CD4-positive, alpha-beta memory T cell (primary cell): ENCODE data around the gene C19orf44. TPM values are rescaled to one million over a fixed set of nuclear protein-coding genes. Genes with fewer than 3 reads are reported as not detected.
"Not testable (repeated sequence)": the region's sequence is repeated elsewhere in the genome, so short reads cannot be mapped to it uniquely, and the experiment has no call there.

ENCODE experiments used
- CTCF ChIA-PET: fragments of 350-600 bp; sonication (Branson Sonifier 250); formaldehyde crosslinking; loops from one replicate; lab custom pipeline; 2021; ENCODE audit warnings: inconsistent platforms; ENCODE audit not compliant: partially characterized antibody; lab: Charles Lee
- POLR2A ChIA-PET: fragments of 350-600 bp; sonication (Branson Sonifier 250); formaldehyde crosslinking; loops from one replicate; lab custom pipeline; 2021; ENCODE audit not compliant: partially characterized antibody; lab: Charles Lee
- DNase-seq, 5 donors: peaks; one replicate each; pipeline versions ENCODE4 v3.0.0 to v3.0.0-alpha.2; 2020 to 2022; ENCODE audit warnings: mixed read lengths in 1 of 5
- H3K27ac ChIP-seq: one replicate; pipeline ENCODE4 v1.7.0; 2013; ENCODE audit warnings: low read depth, low read length
- H3K27me3 ChIP-seq: 2 replicates; pipeline ENCODE4 v1.7.0; 2013; ENCODE audit warnings: mild to moderate bottlenecking, low read length, moderate library complexity; ENCODE audit not compliant: insufficient read depth
- H3K36me3 ChIP-seq: 2 replicates; pipeline ENCODE4 v1.7.0; 2013; ENCODE audit warnings: mild to moderate bottlenecking, low read length, moderate library complexity; ENCODE audit not compliant: insufficient read depth
- H3K4me1 ChIP-seq: 2 replicates; pipeline ENCODE4 v1.7.0; 2013; ENCODE audit warnings: mild to moderate bottlenecking, low read length, moderate library complexity; ENCODE audit not compliant: insufficient read depth
- H3K4me3 ChIP-seq, 2 donors: one replicate each; pipeline ENCODE4 v1.7.0; 2013; ENCODE audit warnings: low read length in 2 of 2, mild to moderate bottlenecking in 1 of 2
- H3K9me3 ChIP-seq, 2 donors: one replicate each; pipeline ENCODE4 v1.7.0; 2013; ENCODE audit warnings: low read length in 2 of 2, control low read depth in 1 of 2; ENCODE audit not compliant: control insufficient read depth in 1 of 2
- H3K27ac Mint-ChIP-seq, 7 donors: one replicate each; pipeline ENCODE4 v1.8.0; 2020 to 2021; ENCODE audit warnings: mixed read lengths in 7 of 7, mild to moderate bottlenecking in 6 of 7, inconsistent platforms in 3 of 7, moderate library complexity in 3 of 7
- H3K27me3 Mint-ChIP-seq, 2 donors: one replicate each; pipeline ENCODE4 v1.8.0; 2020 to 2021; ENCODE audit warnings: mixed read lengths in 2 of 2
- H3K36me3 Mint-ChIP-seq, 2 donors: one replicate each; pipeline ENCODE4 v1.8.0; 2020 to 2021; ENCODE audit warnings: mixed read lengths in 2 of 2, inconsistent platforms in 1 of 2, mild to moderate bottlenecking in 1 of 2
- H3K4me1 Mint-ChIP-seq, 4 donors: one replicate each; pipeline ENCODE4 v1.8.0; 2020 to 2021; ENCODE audit warnings: mixed read lengths in 4 of 4, mild to moderate bottlenecking in 1 of 4
- H3K4me3 Mint-ChIP-seq, 8 donors: one replicate each; pipeline ENCODE4 v1.8.0; 2020 to 2021; ENCODE audit warnings: mixed read lengths in 8 of 8, mild to moderate bottlenecking in 7 of 8, moderate library complexity in 6 of 8, inconsistent platforms in 3 of 8
- H3K9me3 Mint-ChIP-seq, 8 donors: one replicate each; pipeline ENCODE4 v1.8.0; 2020 to 2021; ENCODE audit warnings: mixed read lengths in 8 of 8, mild to moderate bottlenecking in 5 of 8, inconsistent platforms in 3 of 8, moderate library complexity in 1 of 8
- intact Hi-C: fragments of 100-400 bp; cut with micrococcal nuclease; formaldehyde crosslinking; loops from one replicate; pipeline ENCODE4 v1.15.1; 2023
- polyA plus RNA-seq, 2 donors: library from polyadenylated mRNA; unstranded; fragments of 300-500 nt; fragmentation: Illumina TruSeq; gene quantifications; one replicate each; pipeline ENCODE4 v1.2.3, GENCODE V29; 2021
- total RNA-seq, 2 experiments: library from RNA; stranded (reverse); gene quantifications; one replicate each; pipeline ENCODE4 v1.2.3, GENCODE V29; 2021

C19orf44 gene
- total and polyA plus RNA-seq, 4 experiments from 2014 or later = 0.38 to 6.7 (median 3.1) TPM

- H3K27me3 Mint-ChIP-seq = peaks cover 0 to 2% of the 10 kb centered on the region in 2 donors
- H3K27ac ChIP-seq = no peak overlapping the region
- peaks cover 33% of the 10 kb centered on the region for H3K4me1 ChIP-seq
- H3K36me3 Mint-ChIP-seq = peaks cover 3 to 19% of the 10 kb centered on the region in 2 donors
- no peaks in the 10 kb centered on the region for H3K9me3 Mint-ChIP-seq
- H3K36me3 ChIP-seq = no peaks in the 10 kb centered on the region
- DNase-seq = no peak
- intact Hi-C loops = loop anchor here (5.0 kb wide), 1 partner anchor 72 kb away; the partner anchor contains the start of gene CHERP
- CTCF ChIA-PET = no interaction called here
- POLR2A ChIA-PET = interaction anchor here (0.5 to 1.2 kb wide), 2 partner anchors 26 to 40 kb away, joined by 3 read pairs; partner anchors contain the start of genes C19orf44 and CALR3
- peak overlapping the region; percentile 87 to 92 (median 90) for H3K4me3 Mint-ChIP-seq
- no peaks in the 10 kb centered on the region for H3K27me3 ChIP-seq
- H3K4me3 ChIP-seq = peak overlapping the region in 1 of 2 donors; percentile 61
- H3K4me1 Mint-ChIP-seq = peaks cover 29 to 53% (median 38%) of the 10 kb centered on the region in 4 donors
- peak overlapping the region; percentile 26 to 91 (median 84) for H3K27ac Mint-ChIP-seq
- H3K9me3 ChIP-seq = no peaks in the 10 kb centered on the region
These were observed 25.7 kb upstream of the C19orf44 start for GRCh38 chr19:16470541-16470910.

DNA sequence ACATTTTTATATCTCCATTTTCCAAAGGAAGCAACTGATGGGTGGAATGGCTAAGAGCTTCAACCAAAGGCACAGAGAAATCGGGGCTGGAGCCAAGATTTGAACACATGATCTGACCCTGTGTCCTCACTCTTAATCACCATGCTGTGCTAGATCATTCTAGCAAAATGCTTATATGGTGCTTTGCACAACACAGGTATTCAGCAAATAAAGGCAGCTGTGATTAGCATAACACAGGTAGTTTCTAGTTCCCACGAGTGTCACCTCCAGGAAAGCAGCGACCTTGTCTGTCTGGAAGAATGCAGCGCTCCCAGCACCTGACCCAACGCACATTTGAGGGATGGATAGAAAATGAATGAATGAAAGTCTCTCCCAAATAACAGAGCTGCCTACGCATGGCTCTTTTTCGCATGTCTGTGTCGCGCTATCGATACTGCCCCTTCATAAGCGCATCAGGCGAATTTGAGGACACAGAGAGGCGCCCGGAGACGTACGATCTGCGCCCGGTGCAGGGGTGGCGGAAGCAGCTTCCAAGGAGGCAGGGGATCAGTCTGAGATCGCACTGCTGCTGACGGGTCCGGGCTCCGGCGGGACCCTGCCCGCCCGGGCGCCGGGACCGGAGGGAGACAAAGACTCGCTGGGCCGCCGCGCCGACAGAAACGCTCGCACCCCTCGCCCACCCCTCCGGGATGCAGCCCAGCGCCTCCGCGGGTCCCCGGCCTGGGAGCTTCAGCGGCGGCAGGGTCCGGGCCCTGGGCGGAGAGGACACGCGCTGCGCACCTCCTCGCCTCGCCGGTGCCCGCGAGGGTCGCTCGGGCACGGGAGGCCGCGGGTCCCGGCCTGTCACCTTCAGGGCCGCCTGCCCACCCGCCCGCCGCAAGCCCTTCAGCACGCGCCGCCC lies 25.0 kb upstream of the C19orf44 start:
- H3K27me3 ChIP-seq = no peaks in the 10 kb centered on the region
- Mint-ChIP-seq H3K4me3 (peak overlapping the region; percentile 87 to 92 (median 90)), H3K4me1 (peaks cover 28 to 49% (median 36%) of the 10 kb centered on the region in 4 donors), H3K36me3 (peaks cover 3 to 17% of the 10 kb centered on the region in 2 donors), H3K27me3 (peaks cover 0 to 2% of the 10 kb centered on the region in 2 donors), H3K9me3 (no peaks in the 10 kb centered on the region), H3K27ac (peak overlapping the region; percentile 26 to 91 (median 84))
- H3K4me3 ChIP-seq = peak overlapping the region; percentile 42 to 61
- peak overlapping the region; percentile 79 for H3K27ac ChIP-seq
- ChIA-PET CTCF (no interaction called here), POLR2A (interaction anchor here (0.5 to 1.2 kb wide), 3 partner anchors 25 to 188 kb away, joined by 3 to 4 read pairs (median 3); partner anchors contain the start of genes C19orf44, CALR3 and SMIM7)
- DNase-seq = peak in 3 of 5 donors; percentile 13 to 15 (median 13)
- intact Hi-C loops = loop anchor here (1.0 to 5.0 kb wide), 2 partner anchors 71 to 157 kb away; partner anchors contain the start of genes CHERP and MED26
- H3K9me3 ChIP-seq = no peaks in the 10 kb centered on the region
- H3K4me1 ChIP-seq = peaks cover 33% of the 10 kb centered on the region
- H3K36me3 ChIP-seq = no peaks in the 10 kb centered on the region

- H3K27me3 ChIP-seq, H3K9me3 ChIP-seq, DNase-seq, H3K36me3 ChIP-seq, H3K27me3 Mint-ChIP-seq, CTCF ChIA-PET, H3K9me3 Mint-ChIP-seq: not testable (repeated sequence)
- peaks cover 0 to 12% of the 10 kb centered on the region in 2 donors for H3K36me3 Mint-ChIP-seq
- H3K4me1 Mint-ChIP-seq = peaks cover 23 to 37% (median 28%) of the 10 kb centered on the region in 4 donors
- peaks cover 30% of the 10 kb centered on the region for H3K4me1 ChIP-seq
- intact Hi-C loops = loop anchor here (1.0 to 5.0 kb wide), 3 partner anchors 24 to 188 kb away; partner anchors contain the start of genes C19orf44, CALR3, CHERP and SMIM7
- peak overlapping the region; percentile 79 for H3K27ac ChIP-seq
- peak overlapping the region in 1 of 2 donors; percentile 61 for H3K4me3 ChIP-seq
- POLR2A ChIA-PET = interaction anchor here (0.6 to 1.7 kb wide), 4 partner anchors 9 to 1280 kb away, joined by 3 to 7 read pairs (median 4); partner anchors contain the start of genes C19orf44, CALR3 and TMEM38A
- peak overlapping the region in 3 of 7 donors; percentile 18 to 85 (median 66) for H3K27ac Mint-ChIP-seq
- peak overlapping the region; percentile 68 to 86 (median 80) for H3K4me3 Mint-ChIP-seq
These were observed 23.7 kb upstream of the C19orf44 start for GRCh38 chr19:16472559-16472899.

GRCh38 chr19:16472992-16473391 lies 23.2 kb upstream of the C19orf44 start:
- H3K27me3 ChIP-seq = no peaks in the 10 kb centered on the region
- no peak overlapping the region for H3K27ac ChIP-seq
- peaks cover 0 to 2% of the 10 kb centered on the region in 2 donors for H3K27me3 Mint-ChIP-seq
- peak overlapping the region in 7 of 8 donors; percentile 27 to 67 (median 51) for H3K4me3 Mint-ChIP-seq
- intact Hi-C loops = loop anchor here (1.0 to 5.0 kb wide), 3 partner anchors 23 to 187 kb away; partner anchors contain the start of genes C19orf44, CALR3, CHERP and SMIM7
- ChIA-PET CTCF (no interaction called here), POLR2A (interaction anchor here (0.6 to 1.7 kb wide), 4 partner anchors 9 to 1280 kb away, joined by 3 to 7 read pairs (median 4); partner anchors contain the start of genes C19orf44, CALR3 and TMEM38A)
- peaks cover 0 to 8% of the 10 kb centered on the region in 2 donors for H3K36me3 Mint-ChIP-seq
- no peaks in the 10 kb centered on the region for H3K9me3 Mint-ChIP-seq
- DNase-seq = no peak
- H3K4me1 Mint-ChIP-seq = peaks cover 21 to 33% (median 26%) of the 10 kb centered on the region in 4 donors
- no peaks in the 10 kb centered on the region for H3K9me3 ChIP-seq
- H3K4me3 ChIP-seq = no peak overlapping the region
- peak overlapping the region in 1 of 7 donors; percentile 59 for H3K27ac Mint-ChIP-seq
- H3K4me1 ChIP-seq = peaks cover 27% of the 10 kb centered on the region
- no peaks in the 10 kb centered on the region for H3K36me3 ChIP-seq

DNA sequence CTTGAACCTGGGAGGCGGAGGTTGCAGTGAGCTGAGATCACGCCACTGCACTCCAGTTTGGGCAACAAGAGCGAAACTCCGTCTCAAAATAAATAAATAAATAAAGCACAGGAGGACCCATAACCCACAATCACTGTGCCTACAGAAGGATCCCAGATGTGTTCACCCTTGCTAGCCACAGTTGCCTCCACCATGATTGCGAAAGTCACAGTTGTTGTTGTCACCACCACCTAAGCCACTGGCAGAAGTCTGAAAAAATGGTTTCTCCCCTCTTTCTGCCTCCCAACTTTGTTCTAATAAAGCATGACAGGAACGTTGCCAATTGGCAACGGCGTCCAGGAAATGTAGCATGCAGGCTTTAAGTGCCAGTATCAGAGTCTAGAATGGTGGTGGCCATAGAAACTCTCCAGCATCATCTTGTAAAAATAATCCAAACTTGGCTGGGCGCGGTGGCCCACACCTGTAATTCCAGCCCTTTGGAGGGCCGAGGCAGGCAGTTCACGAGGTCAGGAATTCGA lies 22.3 kb upstream of the C19orf44 start:
- H3K27ac ChIP-seq = no peak overlapping the region
- peaks cover 0 to 4% of the 10 kb centered on the region in 2 donors for H3K36me3 Mint-ChIP-seq
- no peak overlapping the region for H3K4me3 ChIP-seq
- peaks cover 16 to 23% (median 20%) of the 10 kb centered on the region in 4 donors for H3K4me1 Mint-ChIP-seq
- H3K36me3 ChIP-seq = no peaks in the 10 kb centered on the region
- no peak for DNase-seq
- H3K27me3 ChIP-seq = no peaks in the 10 kb centered on the region
- H3K9me3 ChIP-seq = no peaks in the 10 kb centered on the region
- CTCF ChIA-PET = no interaction called here
- no peaks in the 10 kb centered on the region for H3K9me3 Mint-ChIP-seq
- H3K4me1 ChIP-seq = peaks cover 27% of the 10 kb centered on the region
- peaks cover 0 to 2% of the 10 kb centered on the region in 2 donors for H3K27me3 Mint-ChIP-seq
- POLR2A ChIA-PET = interaction anchor here (0.7 to 1.7 kb wide), 3 partner anchors 22 to 164 kb away, joined by 3 to 7 read pairs (median 3); partner anchors contain the start of genes C19orf44 and CALR3
- intact Hi-C loops = loop anchor here (5.0 kb wide), 1 partner anchor 68 kb away; the partner anchor contains the start of gene CHERP
- H3K4me3 Mint-ChIP-seq = peak overlapping the region in 1 of 8 donors; percentile 20
- H3K27ac Mint-ChIP-seq = peak overlapping the region in 1 of 7 donors; percentile 73

GRCh38 chr19:16476401-16476800 lies 19.8 kb upstream of the C19orf44 start:
- CTCF ChIA-PET = no interaction called here
- H3K27ac ChIP-seq = no peak overlapping the region

More at GRCh38 chr19:16476401-16476800, 19.8 kb upstream of the C19orf44 start:
- no peaks in the 10 kb centered on the region for H3K36me3 Mint-ChIP-seq
- Histone ChIP-seq H3K27me3 (no peaks in the 10 kb centered on the region), H3K4me1 (peaks cover 5% of the 10 kb centered on the region), H3K36me3 (no peaks in the 10 kb centered on the region), H3K9me3 (no peaks in the 10 kb centered on the region), H3K4me3 (no peak overlapping the region)
- H3K27ac Mint-ChIP-seq = no peak overlapping the region
- POLR2A ChIA-PET = interaction anchor here (0.6 kb wide), 1 partner anchor 356 kb away, joined by 3 read pairs; no protein-coding TSS in a partner anchor
- peaks cover 0 to 1% (median 0%) of the 10 kb centered on the region in 4 donors for H3K4me1 Mint-ChIP-seq
- intact Hi-C loops = no loop called here
- H3K9me3 Mint-ChIP-seq = no peaks in the 10 kb centered on the region
- DNase-seq = no peak
- H3K27me3 Mint-ChIP-seq = peaks cover 0 to 2% of the 10 kb centered on the region in 2 donors
- H3K4me3 Mint-ChIP-seq = no peak overlapping the region
